ENCODE results near the gene HPGD. TPM values are rescaled to one million over a fixed set of nuclear protein-coding genes. Genes with fewer than 3 reads are reported as not detected.

HPGD gene
- total RNA-seq, 3 donors from 2014 or later = 9.8 to 137 (median 10.5) TPM

GRCh38 chr4:174528226-174528625, 5.9 kb upstream of the HPGD start:
- peaks cover 0 to 3% of the 10 kb centered on the region in 2 donors for H3K27me3 ChIP-seq
- H3K27ac ChIP-seq = no peak overlapping the region
- TF ChIP-seq POLR2AphosphoS5 (IDR thresholded peaks at IDR 0.05) = no peak
- no peak for TF ChIP-seq CTCF (IDR thresholded peaks at IDR 0.05)
- no peak for TF ChIP-seq POLR2A (IDR thresholded peaks at IDR 0.05)
- no peak overlapping the region for H3K4me3 ChIP-seq
- intact Hi-C loops (cut with DNase I; ENCODE audit: low total_unique reads) = no loop called here
- DNase-seq (ENCODE audit: low spot score in 2 of 2) = no peak
- H3K4me1 ChIP-seq = no peaks in the 10 kb centered on the region
- no peaks in the 10 kb centered on the region for H3K36me3 ChIP-seq
- H3K9me3 ChIP-seq = no peaks in the 10 kb centered on the region

GRCh38 chr4:174526731-174527130, 4.4 kb upstream of the HPGD start:
- Histone ChIP-seq H3K36me3 (no peaks in the 10 kb centered on the region), H3K4me1 (no peaks in the 10 kb centered on the region), H3K4me3 (no peak overlapping the region), H3K27me3 (peaks cover 0 to 3% of the 10 kb centered on the region in 2 donors), H3K9me3 (no peaks in the 10 kb centered on the region), H3K27ac (no peak overlapping the region)
- TF ChIP-seq POLR2AphosphoS5 (IDR thresholded peaks at IDR 0.05) = no peak
- TF ChIP-seq CTCF (IDR thresholded peaks at IDR 0.05) = no peak
- intact Hi-C loops (cut with DNase I; ENCODE audit: low total_unique reads) = no loop called here
- no peak for DNase-seq (ENCODE audit: low spot score in 2 of 2)

- DNase-seq (ENCODE audit: low spot score in 2 of 2) = no peak
- Histone ChIP-seq H3K9me3 (no peaks in the 10 kb centered on the region), H3K4me1 (no peaks in the 10 kb centered on the region), H3K36me3 (no peaks in the 10 kb centered on the region), H3K27ac (no peak overlapping the region), H3K4me3 (no peak overlapping the region), H3K27me3 (peaks cover 0 to 3% of the 10 kb centered on the region in 2 donors)
- intact Hi-C loops (cut with DNase I; ENCODE audit: low total_unique reads) = no loop called here
- TF ChIP-seq POLR2AphosphoS5 (IDR thresholded peaks at IDR 0.05) (no peak), CTCF (IDR thresholded peaks at IDR 0.05) (no peak), POLR2A (IDR thresholded peaks at IDR 0.05) (no peak)
Observed at GRCh38 chr4:174524242-174524641, 2.0 kb upstream of the HPGD start.

GRCh38 chr4:174523025-174523693, 871 bp upstream of the HPGD start:
- intact Hi-C loops (cut with DNase I; ENCODE audit: low total_unique reads) = no loop called here
- DNase-seq (ENCODE audit: low spot score in 2 of 2) = no peak
- no peaks in the 10 kb centered on the region for H3K9me3 ChIP-seq
- no peaks in the 10 kb centered on the region for H3K4me1 ChIP-seq
- no peaks in the 10 kb centered on the region for H3K36me3 ChIP-seq
- peaks cover 0 to 3% of the 10 kb centered on the region in 2 donors for H3K27me3 ChIP-seq
- no peak overlapping the region for H3K27ac ChIP-seq
- no peak for TF ChIP-seq POLR2AphosphoS5 (IDR thresholded peaks at IDR 0.05)
- TF ChIP-seq POLR2A (IDR thresholded peaks at IDR 0.05) = no peak
- TF ChIP-seq CTCF (IDR thresholded peaks at IDR 0.05) = no peak
- peak overlapping the region; percentile 58 to 76 (median 62) for H3K4me3 ChIP-seq

GRCh38 chr4:174521800-174522182, 497 bp downstream of the HPGD start:
- H3K9me3 ChIP-seq = no peaks in the 10 kb centered on the region
- no peaks in the 10 kb centered on the region for H3K4me1 ChIP-seq
- peak overlapping the region; percentile 58 to 76 (median 62) for H3K4me3 ChIP-seq
- no peaks in the 10 kb centered on the region for H3K36me3 ChIP-seq
- DNase-seq (ENCODE audit: low spot score in 2 of 2) = no peak
- TF ChIP-seq POLR2AphosphoS5 (IDR thresholded peaks at IDR 0.05) (no peak), POLR2A (IDR thresholded peaks at IDR 0.05) (no peak)
- intact Hi-C loops (cut with DNase I; ENCODE audit: low total_unique reads) = no loop called here
- no peak overlapping the region for H3K27ac ChIP-seq
- H3K27me3 ChIP-seq = peaks cover 0 to 3% of the 10 kb centered on the region in 2 donors
